Uterus (tissue), 2 donors: ENCODE results near the gene WIPF1.

Experiments used
- POLR2A ChIP-seq, 2 donors: fragments of 450-650 bp; IDR thresholded peaks; one replicate each; pipeline ENCODE4 v1.6.1; 2016; ENCODE audit warnings: antibody characterized with exemption in 2 of 2, mild to moderate bottlenecking in 1 of 2, moderate library complexity in 1 of 2
- TF ChIP-seq, protein P1 (sequence below), 4 experiments: fragments of 200-600 bp in 2 of 4; fragments of 450-650 bp in 2 of 4; sonication (generic) in 2 of 4; IDR thresholded peaks; one replicate each; pipeline ENCODE4 v1.5.1; 2016 to 2019; ENCODE audit warnings: antibody characterized with exemption in 4 of 4, mild to moderate bottlenecking in 2 of 4, moderate library complexity in 1 of 4

DNA sequence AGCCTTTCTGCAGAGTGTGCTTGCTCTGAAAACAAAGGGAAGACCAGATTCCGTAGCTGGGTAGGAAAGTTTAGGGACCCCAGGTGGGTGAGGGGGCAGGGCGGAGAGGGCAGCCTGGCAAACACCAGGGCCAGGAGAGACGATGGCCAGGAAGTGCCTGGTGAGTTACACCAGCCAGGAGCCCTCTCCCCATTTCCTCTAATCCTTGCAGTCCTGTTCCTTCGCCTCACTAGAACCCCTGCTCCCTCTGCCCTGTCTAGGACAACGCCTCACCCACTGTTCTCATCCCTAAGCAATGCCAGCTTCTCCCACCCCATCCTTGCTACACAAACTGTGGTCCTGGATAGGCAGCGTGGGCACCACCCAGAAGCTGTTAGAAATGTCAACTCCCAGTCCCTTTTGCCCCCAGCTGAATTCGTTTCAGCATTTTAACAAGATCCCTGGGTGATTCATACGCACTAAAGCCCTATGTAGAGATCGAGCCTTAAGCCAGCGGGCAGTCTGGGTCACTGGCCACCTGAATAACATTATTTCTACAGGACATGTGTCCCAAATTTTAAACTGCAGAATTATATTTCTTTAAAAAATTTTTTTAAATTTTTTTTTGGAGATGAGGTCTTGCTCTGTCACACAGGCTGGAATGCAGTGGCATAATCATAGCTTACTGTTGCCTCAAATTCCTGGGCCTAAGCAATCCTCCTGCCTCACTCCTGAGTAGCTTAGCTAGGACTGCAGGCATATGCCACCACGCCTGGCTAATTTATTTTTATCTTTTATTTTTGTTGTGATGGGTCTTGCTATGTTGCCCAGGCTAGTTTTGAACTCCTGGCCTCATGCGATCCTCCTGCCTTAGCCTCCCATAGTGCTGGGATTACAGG, 10.9 kb downstream of the WIPF1 start:
- no peak for TF ChIP-seq POLR2A (IDR thresholded peaks at IDR 0.05)
- TF ChIP-seq, protein P1, sequence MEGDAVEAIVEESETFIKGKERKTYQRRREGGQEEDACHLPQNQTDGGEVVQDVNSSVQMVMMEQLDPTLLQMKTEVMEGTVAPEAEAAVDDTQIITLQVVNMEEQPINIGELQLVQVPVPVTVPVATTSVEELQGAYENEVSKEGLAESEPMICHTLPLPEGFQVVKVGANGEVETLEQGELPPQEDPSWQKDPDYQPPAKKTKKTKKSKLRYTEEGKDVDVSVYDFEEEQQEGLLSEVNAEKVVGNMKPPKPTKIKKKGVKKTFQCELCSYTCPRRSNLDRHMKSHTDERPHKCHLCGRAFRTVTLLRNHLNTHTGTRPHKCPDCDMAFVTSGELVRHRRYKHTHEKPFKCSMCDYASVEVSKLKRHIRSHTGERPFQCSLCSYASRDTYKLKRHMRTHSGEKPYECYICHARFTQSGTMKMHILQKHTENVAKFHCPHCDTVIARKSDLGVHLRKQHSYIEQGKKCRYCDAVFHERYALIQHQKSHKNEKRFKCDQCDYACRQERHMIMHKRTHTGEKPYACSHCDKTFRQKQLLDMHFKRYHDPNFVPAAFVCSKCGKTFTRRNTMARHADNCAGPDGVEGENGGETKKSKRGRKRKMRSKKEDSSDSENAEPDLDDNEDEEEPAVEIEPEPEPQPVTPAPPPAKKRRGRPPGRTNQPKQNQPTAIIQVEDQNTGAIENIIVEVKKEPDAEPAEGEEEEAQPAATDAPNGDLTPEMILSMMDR (IDR thresholded peaks at IDR 0.05) = no peak
